ENCODE measurements around the gene DCTPP1.

DCTPP1 gene

DNA sequence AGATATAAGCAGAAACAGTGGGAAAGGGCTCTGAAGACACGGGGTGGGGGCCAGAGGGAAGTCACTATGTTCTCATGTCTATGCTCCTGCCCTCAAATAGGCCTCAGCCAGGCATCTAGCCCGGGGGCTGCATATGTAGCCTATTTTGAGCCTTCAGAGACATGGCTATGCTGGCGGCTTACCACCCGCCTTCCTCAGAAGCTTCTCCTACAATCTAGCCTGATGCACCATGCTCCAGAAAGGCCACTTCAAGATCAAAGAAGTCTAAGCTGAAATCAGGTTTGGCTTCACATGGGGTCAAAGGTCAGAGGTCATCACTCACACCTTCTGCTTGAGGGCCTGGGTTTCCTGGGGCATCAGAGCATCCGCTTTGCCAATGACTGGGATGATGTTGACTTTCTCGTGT is 49.0 kb downstream of the DCTPP1 start:
- no peak for DNase-seq

DNA sequence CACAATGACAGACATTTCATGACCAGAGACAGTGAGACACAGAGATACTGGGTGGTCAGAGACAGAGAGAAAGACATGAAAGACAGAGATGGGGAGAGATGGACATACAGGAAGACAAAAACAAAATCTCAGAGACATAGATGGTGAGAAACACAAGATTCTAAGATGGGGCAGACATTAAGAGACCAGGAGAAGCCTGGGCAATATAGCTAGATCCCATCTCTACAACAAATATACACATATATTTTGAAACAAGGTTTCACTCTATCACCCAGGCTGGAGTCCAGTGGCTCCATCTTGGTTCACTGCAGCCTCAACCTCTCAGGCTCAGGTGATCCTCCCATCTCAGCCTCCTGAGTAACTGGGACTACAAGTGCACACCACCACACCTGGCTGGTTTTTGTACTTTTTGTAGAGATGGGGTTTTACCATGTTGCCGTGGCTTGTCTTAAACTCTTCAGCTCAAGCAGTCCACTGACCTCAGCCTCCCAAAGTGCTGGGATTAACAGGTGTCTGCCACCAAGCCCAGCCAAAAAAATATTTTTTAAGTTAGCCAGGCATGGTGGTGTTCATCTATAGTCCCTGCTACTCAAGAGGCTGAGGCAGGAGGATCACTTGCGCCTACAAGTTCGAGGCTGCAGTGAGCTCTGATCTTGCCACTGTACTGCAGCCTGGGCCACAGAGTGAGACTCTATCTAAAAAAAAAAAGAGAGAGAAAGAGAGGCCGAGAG is 49.6 kb downstream of the DCTPP1 start:
- DNase-seq, result no peak

DNA sequence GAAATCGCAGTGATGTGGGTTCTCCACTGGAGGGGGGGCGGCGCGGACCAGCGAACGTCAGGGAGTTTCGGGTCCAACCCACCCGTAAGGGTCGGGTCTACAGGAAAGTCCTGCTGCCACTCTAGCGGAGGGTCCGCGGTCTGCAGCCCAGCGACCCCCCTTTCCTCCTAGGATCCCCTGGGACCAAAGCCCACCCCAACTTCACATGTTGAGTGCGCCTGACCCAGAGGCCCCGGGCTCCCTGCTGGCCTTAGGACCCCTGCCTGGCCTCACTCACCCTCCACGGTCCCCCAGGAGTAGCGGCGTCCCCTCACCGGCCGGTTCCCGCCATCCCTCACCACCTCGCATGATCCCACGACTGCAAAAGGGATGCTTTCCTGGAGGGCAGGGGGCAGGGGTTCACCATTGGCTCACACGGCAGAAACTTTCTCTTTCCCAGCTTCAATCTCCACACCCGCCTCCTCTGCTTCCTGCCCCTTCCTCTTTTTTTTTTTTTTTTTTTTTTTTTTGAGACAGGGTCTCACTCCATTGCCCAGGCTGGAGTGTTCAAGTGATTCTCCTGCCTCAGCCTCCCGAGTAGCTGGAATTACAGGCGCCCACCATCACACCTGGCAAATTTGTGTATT is 50.6 kb downstream of the DCTPP1 start:
- no peak for DNase-seq

DNA sequence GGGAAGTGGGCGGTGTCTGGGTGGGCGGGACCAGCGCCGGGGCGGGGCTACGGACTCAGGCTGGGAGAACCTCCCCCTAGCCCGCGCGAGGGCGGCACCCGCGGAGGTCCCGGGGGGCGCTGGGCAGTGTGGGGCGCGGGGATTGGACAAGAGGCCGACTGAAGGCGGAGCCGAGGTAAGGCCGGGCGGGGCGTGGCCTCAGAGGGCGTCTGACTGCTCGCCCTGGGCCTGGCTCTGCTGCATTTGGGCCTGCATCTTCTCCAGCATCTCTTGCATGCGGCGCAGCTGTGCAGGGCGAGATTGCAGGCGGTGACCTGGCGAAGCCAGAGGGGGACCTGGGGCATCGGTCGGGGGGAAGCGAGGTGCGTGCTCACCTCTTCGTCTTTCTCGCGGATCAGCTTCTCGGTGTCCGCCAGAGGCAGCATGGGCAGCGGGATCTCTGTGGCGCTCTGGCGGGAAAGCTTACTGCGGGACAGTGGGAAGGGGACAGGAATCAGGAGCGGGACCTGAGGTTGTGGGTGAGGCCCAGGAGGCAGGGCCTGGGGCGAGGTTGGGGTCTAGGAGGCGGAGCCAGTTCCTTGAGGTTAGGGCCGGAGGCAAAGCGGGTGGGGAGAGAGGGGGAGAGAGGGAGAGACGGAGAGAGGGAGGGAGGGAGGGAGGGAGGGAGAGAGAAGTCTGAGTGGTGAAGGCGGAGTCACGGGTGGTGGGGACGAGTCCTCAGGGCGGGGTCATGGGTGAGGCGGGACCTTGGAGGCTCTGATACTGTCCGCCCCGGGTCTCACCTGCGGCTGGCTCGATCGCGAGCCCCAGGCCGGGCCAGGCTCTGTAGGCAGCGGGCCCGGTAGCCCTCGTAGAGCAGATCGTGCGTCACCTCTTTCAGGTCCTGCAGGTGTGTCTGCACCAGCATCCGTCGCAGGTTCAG is 51.3 kb downstream of the DCTPP1 start:
- DNase-seq, result peak; percentile 89 to 97

DNA sequence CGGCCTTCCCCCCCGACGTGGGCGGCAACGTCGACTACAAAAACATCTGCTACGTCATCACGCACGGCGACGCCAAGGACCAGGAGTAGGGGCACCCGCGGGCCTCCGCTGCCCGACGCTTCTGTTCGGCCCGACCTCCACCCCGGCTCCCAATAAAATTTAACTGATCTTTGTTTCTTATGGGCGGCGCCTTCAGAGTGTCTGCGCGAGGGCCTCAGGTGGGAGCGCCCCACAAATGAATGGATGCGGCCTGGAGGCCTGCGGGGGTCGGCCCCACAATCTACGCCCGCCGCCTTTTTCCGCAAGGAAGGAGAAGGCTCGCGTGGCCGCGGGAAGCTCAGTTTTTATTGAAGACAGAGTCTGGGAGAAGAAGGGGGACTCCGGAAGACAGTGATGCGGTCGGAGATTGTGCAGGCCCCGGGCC is 52.0 kb downstream of the DCTPP1 start:
- peak; percentile 61 to 73 for DNase-seq

DNA sequence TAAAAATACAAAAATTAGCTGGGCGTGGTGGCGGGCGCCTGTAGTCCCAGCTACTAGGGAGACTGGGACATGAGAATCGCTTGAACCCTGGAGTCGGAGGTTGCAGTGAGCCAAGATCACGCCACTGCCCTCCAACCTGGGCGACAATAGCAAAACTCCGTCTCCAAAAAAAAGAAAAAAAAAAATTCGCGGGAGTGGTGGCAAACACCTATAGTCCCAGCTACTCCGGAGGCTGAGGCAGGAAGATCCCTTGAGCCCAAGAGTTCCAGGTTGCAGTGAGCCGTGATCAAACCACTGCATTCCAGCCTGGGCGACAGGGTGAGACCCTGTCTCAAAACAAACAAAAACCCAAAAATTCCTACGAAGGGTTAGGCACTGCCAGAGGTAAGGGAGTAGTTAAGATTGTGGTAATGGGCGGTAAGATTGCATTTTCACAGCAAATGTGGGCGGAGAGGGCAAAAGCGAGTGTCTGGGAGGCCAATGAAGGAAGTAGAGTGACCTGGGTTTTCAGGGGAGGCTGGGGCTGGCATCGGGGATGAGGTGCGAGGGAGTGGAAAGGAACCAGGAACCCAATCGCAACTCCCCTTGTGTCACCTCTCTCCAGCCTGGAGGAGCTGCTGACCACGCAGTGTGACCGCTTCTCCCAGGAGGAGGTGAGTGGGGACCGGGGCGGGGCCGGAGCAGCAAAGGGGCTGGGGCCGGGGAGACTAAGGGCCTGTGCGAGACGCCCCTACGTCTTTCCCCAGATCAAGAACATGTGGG is 52.6 kb downstream of the DCTPP1 start:
- no peak for DNase-seq

DNA sequence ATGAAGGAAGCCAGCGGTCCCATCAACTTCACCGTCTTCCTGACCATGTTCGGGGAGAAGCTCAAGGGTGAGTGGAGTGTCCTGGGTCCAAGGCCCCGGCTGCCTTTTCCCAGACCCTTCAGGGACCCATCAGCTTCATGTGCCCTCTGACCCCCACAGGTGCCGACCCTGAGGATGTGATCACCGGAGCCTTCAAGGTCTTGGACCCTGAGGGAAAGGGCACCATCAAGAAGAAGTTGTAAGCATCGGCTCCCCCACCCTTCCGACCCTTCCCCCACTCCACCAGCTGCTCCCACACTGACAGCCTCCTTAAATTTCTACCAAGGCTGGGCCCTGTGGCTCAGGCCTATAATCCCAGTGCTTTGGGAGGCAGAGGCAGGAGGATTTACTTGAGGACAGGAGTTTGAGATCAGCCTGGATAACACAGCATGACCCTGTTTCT is 53.3 kb downstream of the DCTPP1 start:
- no peak for DNase-seq

DNA sequence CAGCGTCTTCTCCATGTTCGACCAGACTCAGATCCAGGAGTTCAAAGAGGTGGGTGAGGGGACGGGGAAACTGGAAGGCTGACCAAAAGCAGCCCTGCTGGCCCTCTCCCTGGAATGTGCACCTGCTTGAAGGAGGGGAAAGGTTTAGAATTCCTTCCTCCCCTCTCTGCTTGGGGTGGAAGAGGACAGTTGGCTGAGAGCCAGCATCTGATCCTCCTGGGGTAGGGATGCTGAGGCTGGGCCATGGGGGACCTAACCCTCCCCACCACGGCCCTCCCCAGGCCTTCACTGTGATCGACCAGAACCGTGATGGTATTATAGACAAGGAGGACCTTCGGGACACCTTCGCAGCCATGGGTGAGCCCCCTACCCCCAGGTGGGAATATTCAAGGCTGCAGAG is 54.0 kb downstream of the DCTPP1 start:
- no peak for DNase-seq

DNA sequence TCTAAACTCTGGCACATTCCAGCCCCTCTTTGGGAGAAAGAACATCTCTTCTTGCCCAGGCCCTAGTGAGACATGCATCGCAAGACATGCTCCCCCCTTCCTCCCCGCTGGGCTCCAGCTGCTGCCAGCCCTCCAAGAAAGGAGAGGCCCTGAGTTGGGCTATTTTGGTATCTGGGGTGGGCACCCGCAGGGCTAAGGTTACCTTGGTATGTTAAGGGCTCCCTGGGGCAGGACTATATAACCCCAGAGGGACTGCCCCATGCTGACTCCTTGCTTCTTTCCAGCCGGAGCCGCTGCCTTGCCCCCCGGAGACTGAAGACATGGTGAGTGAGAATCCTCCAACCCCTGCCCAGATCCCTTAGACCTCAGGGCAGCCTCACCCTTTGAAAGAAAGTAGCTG is 55.3 kb downstream of the DCTPP1 start, which contains the start of gene MYL11:
TSS of gene MYL11 (plus strand) at position 265 of the 400 bp plus-strand sequence. CDS start at position 321, 56 bp downstream.
- DNase-seq, result no peak

All from NCI-H446 (cell line).